Measurements from ENCODE around the gene RNF186.

The RNF186 gene

GRCh38 chr1:19859876-19860275 is 44.8 kb upstream of the RNF186 start:
- Histone ChIP-seq H2AFZ (ENCODE audit: low read length) (no peak overlapping the region), H3K27me3 (replicated peaks; ENCODE audit: insufficient read depth, low read length) (no peaks in the 10 kb centered on the region), H3K36me3 (replicated peaks; ENCODE audit: insufficient read depth, low read length) (no peaks in the 10 kb centered on the region), H3K4me2 (ENCODE audit: low read depth, low read length) (no peak overlapping the region), H3K9me2 (replicated peaks; ENCODE audit: insufficient read depth, low read length) (no peaks in the 10 kb centered on the region), H3K4me3 (ENCODE audit: low read length) (no peak overlapping the region), H3F3A (ENCODE audit: insufficient read depth, low read length) (no peaks in the 10 kb centered on the region), H3K79me2 (ENCODE audit: low read length) (no peaks in the 10 kb centered on the region), H3K9ac (ENCODE audit: low read length) (no peak overlapping the region), H3K27ac (ENCODE audit: low read length) (no peak overlapping the region), H4K20me1 (ENCODE audit: insufficient read depth, low read length) (no peaks in the 10 kb centered on the region), H3K9me3 (replicated peaks; ENCODE audit: insufficient read depth, low read length) (no peaks in the 10 kb centered on the region), H3K4me1 (ENCODE audit: low read length) (no peaks in the 10 kb centered on the region)
- TF ChIP-seq EZH2phosphoT487 (IDR thresholded peaks at IDR 0.05; ENCODE audit: low read length) (no peak), EZH2 (optimal IDR thresholded peaks at IDR 0.05; ENCODE audit: low read depth, low read length) (no peak), CTCF (IDR thresholded peaks at IDR 0.05; ENCODE audit: low read length) (no peak)
- DNase-seq, result no peak

DNA sequence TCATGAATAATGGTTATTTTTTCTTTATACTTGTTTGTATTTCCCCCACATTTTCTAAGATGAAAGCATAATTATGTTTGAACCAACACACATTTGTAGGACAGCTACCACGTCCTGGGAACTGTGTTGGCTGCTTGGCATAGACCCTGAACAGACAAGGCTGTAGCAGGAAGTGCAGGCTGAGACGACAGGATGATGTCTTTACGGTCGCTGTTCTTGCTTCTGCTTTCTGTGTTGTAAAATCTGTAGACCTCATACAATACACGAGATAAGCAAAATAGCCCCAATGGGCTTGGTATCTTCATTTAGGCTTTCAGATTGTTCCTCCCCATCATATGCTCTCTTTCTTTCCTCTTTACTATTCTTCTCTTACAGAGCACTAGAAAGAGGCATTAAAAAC is 43.8 kb upstream of the RNF186 start:
- no peaks in the 10 kb centered on the region for H3K9me3 ChIP-seq (replicated peaks; ENCODE audit: insufficient read depth, low read length)
- H3K36me3 ChIP-seq (replicated peaks; ENCODE audit: insufficient read depth, low read length), result no peaks in the 10 kb centered on the region
- no peaks in the 10 kb centered on the region for H3K27me3 ChIP-seq (replicated peaks; ENCODE audit: insufficient read depth, low read length)
- no peaks in the 10 kb centered on the region for H4K20me1 ChIP-seq (ENCODE audit: insufficient read depth, low read length)
- no peak overlapping the region for H3K4me2 ChIP-seq (ENCODE audit: low read depth, low read length)
- no peak overlapping the region for H3K27ac ChIP-seq (ENCODE audit: low read length)
- no peak overlapping the region for H3K9ac ChIP-seq (ENCODE audit: low read length)
- H2AFZ ChIP-seq (ENCODE audit: low read length), result no peak overlapping the region
- H3F3A ChIP-seq (ENCODE audit: insufficient read depth, low read length), result no peaks in the 10 kb centered on the region
- TF ChIP-seq EZH2 (optimal IDR thresholded peaks at IDR 0.05; ENCODE audit: low read depth, low read length) (no peak), EZH2phosphoT487 (IDR thresholded peaks at IDR 0.05; ENCODE audit: low read length) (no peak), CTCF (IDR thresholded peaks at IDR 0.05; ENCODE audit: low read length) (no peak)
- no peaks in the 10 kb centered on the region for H3K79me2 ChIP-seq (ENCODE audit: low read length)
- H3K4me3 ChIP-seq (ENCODE audit: low read length), result no peak overlapping the region
- H3K4me1 ChIP-seq (ENCODE audit: low read length), result no peaks in the 10 kb centered on the region
- no peaks in the 10 kb centered on the region for H3K9me2 ChIP-seq (replicated peaks; ENCODE audit: insufficient read depth, low read length)
- DNase-seq, result no peak

GRCh38 chr1:19854866-19855265 is 39.8 kb upstream of the RNF186 start:
- Histone ChIP-seq H3K4me1 (ENCODE audit: low read length) (no peaks in the 10 kb centered on the region), H3K9me2 (replicated peaks; ENCODE audit: insufficient read depth, low read length) (no peaks in the 10 kb centered on the region), H2AFZ (ENCODE audit: low read length) (no peak overlapping the region), H3K79me2 (ENCODE audit: low read length) (no peaks in the 10 kb centered on the region), H3K9me3 (replicated peaks; ENCODE audit: insufficient read depth, low read length) (no peaks in the 10 kb centered on the region), H3K27ac (ENCODE audit: low read length) (no peak overlapping the region), H3K36me3 (replicated peaks; ENCODE audit: insufficient read depth, low read length) (no peaks in the 10 kb centered on the region), H3K27me3 (replicated peaks; ENCODE audit: insufficient read depth, low read length) (no peaks in the 10 kb centered on the region), H3K4me2 (ENCODE audit: low read depth, low read length) (no peak overlapping the region), H4K20me1 (ENCODE audit: insufficient read depth, low read length) (no peaks in the 10 kb centered on the region), H3K4me3 (ENCODE audit: low read length) (no peak overlapping the region), H3K9ac (ENCODE audit: low read length) (no peak overlapping the region), H3F3A (ENCODE audit: insufficient read depth, low read length) (no peaks in the 10 kb centered on the region)
- TF ChIP-seq CTCF (IDR thresholded peaks at IDR 0.05; ENCODE audit: low read length), result no peak
- TF ChIP-seq EZH2 (optimal IDR thresholded peaks at IDR 0.05; ENCODE audit: low read depth, low read length), result no peak
- TF ChIP-seq EZH2phosphoT487 (IDR thresholded peaks at IDR 0.05; ENCODE audit: low read length), result no peak
- no peak for DNase-seq
